HG02759 (cell line): ENCODE data around the gene PAX2.

ENCODE experiments used
- ATAC-seq: cut with Tn5 transposase; IDR thresholded peaks from one replicate; pipeline ENCODE4 v1.9.1; 2021; ENCODE audit warnings: mild to moderate bottlenecking, moderate library complexity; ENCODE audit not compliant: unreplicated experiment

PAX2 gene

GRCh38 chr10:100782461-100783244, 37.3 kb downstream of the PAX2 start:
- no peak for ATAC-seq

GRCh38 chr10:100784126-100784525, 38.7 kb downstream of the PAX2 start:
- no peak for ATAC-seq

- ATAC-seq: no peak
These were observed 41.2 kb downstream of the PAX2 start for GRCh38 chr10:100786591-100786990.

- no peak for ATAC-seq
These were observed 42.9 kb downstream of the PAX2 start for GRCh38 chr10:100788002-100788903.

- ATAC-seq: no peak
These were observed 45.4 kb downstream of the PAX2 start for GRCh38 chr10:100790761-100791208.

GRCh38 chr10:100791369-100792058, 46.1 kb downstream of the PAX2 start:
- ATAC-seq: no peak

- no peak for ATAC-seq
These were observed 47.2 kb downstream of the PAX2 start for GRCh38 chr10:100792574-100792973.

- ATAC-seq: no peak
These were observed 47.7 kb downstream of the PAX2 start for GRCh38 chr10:100793055-100793454.

- ATAC-seq: no peak
These were observed 54.5 kb downstream of the PAX2 start for GRCh38 chr10:100799881-100800280.

GRCh38 chr10:100800931-100801330, 55.5 kb downstream of the PAX2 start:
- no peak for ATAC-seq

- ATAC-seq: no peak
These were observed 56.8 kb downstream of the PAX2 start for GRCh38 chr10:100802196-100802595.

GRCh38 chr10:100802607-100803006, 57.2 kb downstream of the PAX2 start:
- no peak for ATAC-seq

- no peak for ATAC-seq
These were observed 58.1 kb downstream of the PAX2 start for GRCh38 chr10:100803492-100803891.

- ATAC-seq: no peak
These were observed 58.5 kb downstream of the PAX2 start for GRCh38 chr10:100803908-100804307.

GRCh38 chr10:100805543-100806355, 60.4 kb downstream of the PAX2 start:
- no peak for ATAC-seq

GRCh38 chr10:100806356-100806645, 60.9 kb downstream of the PAX2 start:
- no peak for ATAC-seq

- no peak for ATAC-seq
These were observed 62.0 kb downstream of the PAX2 start for GRCh38 chr10:100807241-100807951.

- ATAC-seq: no peak
These were observed 63.5 kb downstream of the PAX2 start for GRCh38 chr10:100808876-100809275.

- ATAC-seq: no peak
These were observed 64.9 kb downstream of the PAX2 start for GRCh38 chr10:100810091-100810834.

- no peak for ATAC-seq
These were observed 65.4 kb downstream of the PAX2 start for GRCh38 chr10:100810835-100811116.
